HepG2 (cell line): ENCODE measurements around the gene SMIM29. TPM values are rescaled to one million over a fixed set of nuclear protein-coding genes. Genes with fewer than 3 reads are reported as not detected.
A peak's percentile ranks its signal among the peaks of the same experiment; 100 is the strongest.

Experiments
- ATAC-seq: fragments of 200-7000 bp; cut with Tn5 transposase; 3 replicates; pipeline ENCODE4 v1.9.1; 2020; ENCODE audit warnings: mild to moderate bottlenecking, moderate library complexity
- BruUV-seq: library from RNA; stranded (reverse); fragments of 400-500 nt; replicated peaks from 2 replicates; lab custom pipeline; 2021; lab: Mats Ljungman, UMichigan
- CTCF ChIA-PET: fragments of 300-600 bp; formaldehyde crosslinking; extraction: SDS; loops from one replicate; lab custom pipeline; 2021; ENCODE audit warnings: low total read pairs, inconsistent platforms, low intra/inter-chr PET ratio; lab: Yijun Ruan, JAX
- POLR2A ChIA-PET: fragments of 350-600 bp; sonication (Branson Sonifier 250); formaldehyde crosslinking; loops from one replicate; lab custom pipeline; 2020; ENCODE audit warnings: antibody characterized with exemption, inconsistent platforms; lab: Yijun Ruan, JAX
- DNase-seq: peaks from one replicate; pipeline ENCODE4 v3.0.0-alpha.2; 2015; ENCODE audit warnings: low spot score
- FAIRE-seq: peaks from 3 replicates; lab custom pipeline; 2011; peaks lifted over from hg19 to GRCh38; lab: Jason Lieb, UNC
- H2AFZ ChIP-seq: one replicate; pipeline ENCODE4 v1.6.1; 2011; ENCODE audit warnings: low read length, inconsistent platforms
- H3K27ac ChIP-seq: fragments of 300-600 bp; 3 replicates; pipeline ENCODE4 v1.8.0; 2011; ENCODE audit warnings: mixed run types, mild to moderate bottlenecking, mixed read lengths, low read length, inconsistent platforms; ENCODE audit not compliant: insufficient read depth; ENCODE audit errors: extremely low read length
- H3K27me3 ChIP-seq, 2 experiments: fragments of 200-600 bp in 1 of 2; 2 replicates in 1 of 2; 3 replicates in 1 of 2; pipeline versions ENCODE4 v1.6.0 to v1.8.0; 2011; ENCODE audit warnings: low read length in 2 of 2, mild to moderate bottlenecking in 2 of 2, moderate library complexity in 2 of 2, inconsistent platforms in 1 of 2; ENCODE audit not compliant: insufficient read depth in 2 of 2, control insufficient read depth in 1 of 2
- H3K36me3 ChIP-seq, 2 experiments: fragments of 200-600 bp in 1 of 2; replicated peaks in 1 of 2; 2 replicates in 1 of 2; 3 replicates in 1 of 2; pipeline versions ENCODE4 v1.5.1 to v1.8.0; 2011; ENCODE audit warnings: low read length in 2 of 2, inconsistent platforms in 1 of 2; ENCODE audit not compliant: insufficient read depth in 2 of 2, control insufficient read depth in 1 of 2
- H3K4me1 ChIP-seq: 2 replicates; pipeline ENCODE4 v1.5.1; 2012; ENCODE audit warnings: low read length, inconsistent platforms; ENCODE audit not compliant: insufficient read depth
- H3K4me2 ChIP-seq: 2 replicates; pipeline ENCODE4 v1.6.0; 2011; ENCODE audit warnings: low read depth, low read length, inconsistent platforms
- H3K4me3 ChIP-seq, 3 experiments: fragments of 200-600 bp in 1 of 3; sonication (generic), shearing (Covaris generic) in 1 of 3; replicated peaks in 1 of 3; 2 replicates each; pipeline ENCODE4 v1.5.1; 2011 to 2016; ENCODE audit warnings: low read length in 3 of 3, inconsistent platforms in 2 of 3, low read depth in 2 of 3, mild to moderate bottlenecking in 2 of 3, control low read depth in 1 of 3, mixed read lengths in 1 of 3; ENCODE audit not compliant: insufficient read depth in 1 of 3
- H3K79me2 ChIP-seq: one replicate; pipeline ENCODE4 v1.6.1; 2011; ENCODE audit warnings: low read length, inconsistent platforms; ENCODE audit not compliant: insufficient read depth
- H3K9ac ChIP-seq: 2 replicates; pipeline ENCODE4 v1.6.0; 2011; ENCODE audit warnings: mild to moderate bottlenecking, low read depth, low read length, inconsistent platforms; ENCODE audit not compliant: insufficient read depth
- H3K9me3 ChIP-seq: 2 replicates; pipeline ENCODE4 v1.5.1; 2012; ENCODE audit warnings: mild to moderate bottlenecking, low read length
- H4K20me1 ChIP-seq: 2 replicates; pipeline ENCODE4 v1.6.0; 2011; ENCODE audit warnings: inconsistent platforms, mild to moderate bottlenecking, low read length, moderate library complexity; ENCODE audit not compliant: insufficient read depth
- ARNT ChIP-seq: fragments of 450-650 bp; IDR thresholded peaks from 2 replicates; pipeline ENCODE4 v1.6.1; 2017
- DNMT1 ChIP-seq: sonication (generic); formaldehyde crosslinking; IDR thresholded peaks from 2 replicates; pipeline ENCODE4 v1.5.1; 2020; ENCODE audit warnings: mild to moderate bottlenecking, missing genetic modification reagents
- FOXJ3 ChIP-seq: sonication (generic); formaldehyde crosslinking; IDR thresholded peaks from 2 replicates; pipeline ENCODE4 v1.4.0; 2020; ENCODE audit warnings: missing genetic modification reagents, mild to moderate bottlenecking, borderline replicate concordance
- GLI4 ChIP-seq: sonication (generic); formaldehyde crosslinking; IDR thresholded peaks from 2 replicates; pipeline ENCODE4 v1.5.1; 2020; ENCODE audit warnings: missing genetic modification reagents, mild to moderate bottlenecking, moderate library complexity, borderline replicate concordance
- HDAC2 ChIP-seq: sonication (generic); formaldehyde crosslinking; IDR thresholded peaks from 2 replicates; pipeline ENCODE4 v1.4.0; 2020; ENCODE audit warnings: missing genetic modification reagents
- MBNL3 ChIP-seq: fragments of 250-450 bp; sonication (Bioruptor Pico); conservative IDR thresholded peaks from 2 replicates; pipeline ENCODE4 v1.8.0; 2022; ENCODE audit warnings: mild to moderate bottlenecking, inconsistent platforms
- NFE2 ChIP-seq: sonication (generic); formaldehyde crosslinking; IDR thresholded peaks from 2 replicates; pipeline ENCODE4 v1.4.0; 2020; ENCODE audit warnings: missing genetic modification reagents
- SP1 ChIP-seq, 2 experiments: fragments of 450-650 bp in 1 of 2; sonication (generic) in 1 of 2; formaldehyde crosslinking in 1 of 2; IDR thresholded peaks; 2 replicates each; pipeline versions ENCODE4 v1.4.0 to v1.6.1; 2016 to 2020; ENCODE audit warnings: missing genetic modification reagents in 1 of 2
- SRSF4 ChIP-seq: fragments of 200-400 bp; formaldehyde crosslinking; IDR thresholded peaks from one replicate; pipeline ENCODE4 v1.6.1; 2018; ENCODE audit warnings: mild to moderate bottlenecking, low read depth, low read length, moderate library complexity; ENCODE audit not compliant: poor library complexity, severe bottlenecking
- ZEB1 ChIP-seq: IDR thresholded peaks from 2 replicates; pipeline ENCODE4 v1.6.1; 2012; ENCODE audit warnings: mild to moderate bottlenecking, low read depth, inconsistent platforms; ENCODE audit not compliant: insufficient replicate concordance
- ZMYM2 ChIP-seq: sonication (generic); formaldehyde crosslinking; IDR thresholded peaks from 2 replicates; pipeline ENCODE4 v1.8.0; 2022; ENCODE audit warnings: mild to moderate bottlenecking, missing genetic modification reagents
- ZMYM4 ChIP-seq: sonication (generic); formaldehyde crosslinking; IDR thresholded peaks from 2 replicates; pipeline ENCODE4 v1.8.1; 2023; ENCODE audit warnings: mild to moderate bottlenecking, missing genetic modification reagents
- ZNF17 ChIP-seq: sonication (generic); formaldehyde crosslinking; IDR thresholded peaks from 2 replicates; pipeline ENCODE4 v1.5.0; 2020; ENCODE audit warnings: mild to moderate bottlenecking, missing genetic modification reagents
- ZNF329 ChIP-seq: sonication (generic); formaldehyde crosslinking; IDR thresholded peaks from 2 replicates; pipeline ENCODE4 v1.9.0; 2021; ENCODE audit warnings: low read depth, mild to moderate bottlenecking, missing genetic modification reagents
- ZNF382 ChIP-seq: sonication (generic); formaldehyde crosslinking; IDR thresholded peaks from 2 replicates; pipeline ENCODE4 v1.5.0; 2020; ENCODE audit warnings: missing genetic modification reagents, mild to moderate bottlenecking, borderline replicate concordance
- ZNF572 ChIP-seq: sonication (generic); formaldehyde crosslinking; IDR thresholded peaks from 2 replicates; pipeline ENCODE4 v1.5.1; 2020; ENCODE audit warnings: mild to moderate bottlenecking, missing genetic modification reagents
- ZNF75D ChIP-seq: sonication (generic); formaldehyde crosslinking; IDR thresholded peaks from 2 replicates; pipeline ENCODE4 v1.8.1; 2023; ENCODE audit warnings: missing genetic modification reagents, mild to moderate bottlenecking, borderline replicate concordance
- WGBS: methylation state at CpG from one replicate; pipeline ENCODE4 v1.1.6; 2017; ENCODE audit warnings: low lambda C conversion rate; 5-methylcytosine and 5-hydroxymethylcytosine counted together
- in situ Hi-C: cut with HindIII; loops from 2 replicates; pipeline ENCODE4 v1.10.0; 2017; ENCODE audit warnings: low pct_unique_long_range_greater_than_20kb; ENCODE audit not compliant: extremely low pct_ligation_motif_present
- intact Hi-C: fragments of 100-400 bp; cut with micrococcal nuclease; formaldehyde crosslinking; loops from one replicate; pipeline ENCODE4 v1.10.0; 2022; ENCODE audit not compliant: unreplicated experiment
- polyA plus RNA-seq, 8 experiments: library from polyadenylated mRNA; depleted of rRNA in 3 of 8; stranded (reverse) in 7 of 8; unstranded in 1 of 8; fragments of >200 nt; fragmentation: Illumina TruSeq in 4 of 8; extraction: Trizol in 4 of 8; gene quantifications; 2 replicates each; pipeline versions ENCODE4 v1.2.1 to v1.2.3, GENCODE V29; 2011 to 2016; ENCODE audit warnings: low read depth in 4 of 8, missing spikeins in 1 of 8, mixed read lengths in 1 of 8; ENCODE audit not compliant: insufficient read depth in 1 of 8
- total RNA-seq, 5 experiments: library from RNA; depleted of rRNA; stranded (reverse); fragments of >200 nt; fragmentation: Illumina TruSeq; extraction: Trizol; gene quantifications; 2 replicates each; pipeline ENCODE4 v1.2.3, GENCODE V29; 2016; ENCODE audit warnings: low read depth in 1 of 5
- TF ChIP-seq, protein P1 (sequence below): IDR thresholded peaks from 2 replicates; pipeline ENCODE4 v1.6.1; 2016; ENCODE audit warnings: missing compliant biosample characterization, missing genetic modification reagents, borderline replicate concordance
- TF ChIP-seq, protein P2 (sequence below): sonication (generic); formaldehyde crosslinking; IDR thresholded peaks from 2 replicates; pipeline ENCODE4 v1.4.0; 2020; ENCODE audit warnings: mild to moderate bottlenecking, missing genetic modification reagents

Gene SMIM29
- total and polyA plus RNA-seq, 2 of the 13 experiments (the other 11 are each of a cell fraction or from before 2014, with no cell fraction given): 8.8 to 15.3 TPM

DNA sequence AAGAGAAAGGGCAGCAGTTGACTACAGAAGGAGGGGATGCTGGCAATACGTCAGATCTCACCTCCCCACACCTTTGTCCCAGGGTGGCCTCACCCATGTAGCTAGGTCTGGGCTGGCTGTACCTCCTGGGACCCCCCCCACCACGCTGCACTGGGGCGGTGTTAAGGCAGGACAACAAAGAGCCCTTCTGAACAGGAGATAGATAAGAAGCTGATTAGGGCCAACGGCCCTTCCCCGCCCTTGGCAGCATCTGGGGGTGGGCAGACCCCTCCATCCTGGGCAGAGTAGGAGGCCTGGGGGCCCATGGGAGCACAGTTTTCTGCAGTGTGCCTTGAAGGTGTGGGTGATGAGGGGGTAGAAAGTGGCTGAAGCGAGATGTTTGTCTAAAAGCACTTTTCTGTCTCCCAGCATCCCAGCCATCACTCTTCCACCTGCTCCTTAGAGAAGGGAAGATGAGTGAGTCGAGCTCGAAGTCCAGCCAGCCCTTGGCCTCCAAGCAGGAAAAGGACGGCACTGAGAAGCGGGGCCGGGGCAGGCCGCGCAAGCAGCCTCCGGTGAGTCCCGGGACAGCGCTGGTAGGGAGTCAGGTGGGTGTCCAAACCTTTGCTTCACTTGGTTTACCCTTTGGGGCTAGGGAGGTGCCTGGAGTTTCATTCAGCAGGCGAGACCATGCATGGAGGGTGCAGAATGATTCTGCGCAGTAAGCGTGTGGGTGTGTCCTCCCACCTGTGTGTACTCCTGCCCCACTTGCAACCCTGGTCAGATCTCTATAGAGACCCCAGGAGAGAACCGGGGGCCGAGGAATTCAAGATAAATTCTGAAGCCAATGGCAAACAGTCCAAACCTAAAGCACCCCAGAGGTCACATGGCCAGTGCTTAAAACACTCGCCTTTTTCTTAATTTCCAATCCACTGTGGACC, 8.2 kb downstream of the SMIM29 start (continued):
- TF ChIP-seq, protein P1, sequence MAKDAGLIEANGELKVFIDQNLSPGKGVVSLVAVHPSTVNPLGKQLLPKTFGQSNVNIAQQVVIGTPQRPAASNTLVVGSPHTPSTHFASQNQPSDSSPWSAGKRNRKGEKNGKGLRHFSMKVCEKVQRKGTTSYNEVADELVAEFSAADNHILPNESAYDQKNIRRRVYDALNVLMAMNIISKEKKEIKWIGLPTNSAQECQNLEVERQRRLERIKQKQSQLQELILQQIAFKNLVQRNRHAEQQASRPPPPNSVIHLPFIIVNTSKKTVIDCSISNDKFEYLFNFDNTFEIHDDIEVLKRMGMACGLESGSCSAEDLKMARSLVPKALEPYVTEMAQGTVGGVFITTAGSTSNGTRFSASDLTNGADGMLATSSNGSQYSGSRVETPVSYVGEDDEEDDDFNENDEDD (CRISPR knock-in tag): no peak
- TF ChIP-seq ZNF572 (CRISPR knock-in tag): no peak
- TF ChIP-seq GLI4 (CRISPR knock-in tag): no peak
- TF ChIP-seq, all 625 proteins: peak for 3

DNA sequence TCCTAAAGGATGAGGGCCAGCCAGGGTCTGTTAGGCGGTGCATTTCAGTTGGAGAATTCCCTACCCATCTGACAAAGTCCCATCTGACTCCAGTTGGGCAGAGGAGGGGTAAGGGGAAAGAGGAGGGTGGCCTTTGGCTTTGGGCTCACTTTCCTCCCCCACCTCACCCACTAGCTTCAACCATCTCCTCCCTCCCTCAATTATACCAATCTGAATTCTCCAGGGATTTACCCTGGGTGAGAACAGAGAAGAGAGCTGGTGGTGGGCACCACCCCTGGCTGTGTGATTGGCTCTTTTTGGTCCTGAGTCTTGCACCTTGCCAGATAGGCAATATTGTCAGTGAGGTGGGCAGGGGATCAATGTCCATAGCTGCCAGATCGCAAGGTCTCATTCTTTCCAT, 8.9 kb downstream of the SMIM29 start:
- Histone ChIP-seq H3K27ac (no peak overlapping the region), H3K4me1 (peaks cover 58% of the 10 kb centered on the region), H4K20me1 (no peaks in the 10 kb centered on the region), H3K9me3 (no peaks in the 10 kb centered on the region), H2AFZ (no peak overlapping the region), H3K36me3 (peaks cover 22 to 45% of the 10 kb centered on the region in 2 experiments; a peak in 4 of 5 replicates), H3K4me3 (no peak overlapping the region), H3K79me2 (peaks cover 25% of the 10 kb centered on the region), H3K27me3 (no peaks in the 10 kb centered on the region), H3K4me2 (no peak overlapping the region), H3K9ac (no peak overlapping the region)
- FAIRE-seq (no peak), ATAC-seq (no peak), DNase-seq (no peak)
- no peak for TF ChIP-seq ZMYM4 (CRISPR knock-in tag)
- no peak for TF ChIP-seq MBNL3
- no peak for TF ChIP-seq ZEB1
- TF ChIP-seq ZMYM2 (CRISPR knock-in tag): no peak
- no peak for TF ChIP-seq ARNT
- TF ChIP-seq, protein P2, sequence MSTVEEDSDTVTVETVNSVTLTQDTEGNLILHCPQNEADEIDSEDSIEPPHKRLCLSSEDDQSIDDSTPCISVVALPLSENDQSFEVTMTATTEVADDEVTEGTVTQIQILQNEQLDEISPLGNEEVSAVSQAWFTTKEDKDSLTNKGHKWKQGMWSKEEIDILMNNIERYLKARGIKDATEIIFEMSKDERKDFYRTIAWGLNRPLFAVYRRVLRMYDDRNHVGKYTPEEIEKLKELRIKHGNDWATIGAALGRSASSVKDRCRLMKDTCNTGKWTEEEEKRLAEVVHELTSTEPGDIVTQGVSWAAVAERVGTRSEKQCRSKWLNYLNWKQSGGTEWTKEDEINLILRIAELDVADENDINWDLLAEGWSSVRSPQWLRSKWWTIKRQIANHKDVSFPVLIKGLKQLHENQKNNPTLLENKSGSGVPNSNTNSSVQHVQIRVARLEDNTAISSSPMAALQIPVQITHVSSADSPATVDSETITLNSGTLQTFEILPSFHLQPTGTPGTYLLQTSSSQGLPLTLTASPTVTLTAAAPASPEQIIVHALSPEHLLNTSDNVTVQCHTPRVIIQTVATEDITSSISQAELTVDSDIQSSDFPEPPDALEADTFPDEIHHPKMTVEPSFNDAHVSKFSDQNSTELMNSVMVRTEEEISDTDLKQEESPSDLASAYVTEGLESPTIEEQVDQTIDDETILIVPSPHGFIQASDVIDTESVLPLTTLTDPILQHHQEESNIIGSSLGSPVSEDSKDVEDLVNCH (CRISPR knock-in tag): no peak
- no peak for TF ChIP-seq SRSF4
- no peak for TF ChIP-seq HDAC2 (CRISPR knock-in tag)
- TF ChIP-seq DNMT1 (CRISPR knock-in tag): no peak
- no peak for TF ChIP-seq FOXJ3 (CRISPR knock-in tag)
- no peak for TF ChIP-seq SP1 (IDR thresholded peaks at IDR 0.05)
- TF ChIP-seq SP1 (CRISPR knock-in tag; IDR thresholded peaks at IDR 0.05): no peak
- TF ChIP-seq ZNF329: no peak
- TF ChIP-seq ZNF17: no peak
- TF ChIP-seq ZNF75D (CRISPR knock-in tag): peak; percentile 72; the same call in 1 of the 2 replicates
- no peak for TF ChIP-seq NFE2 (CRISPR knock-in tag)
- TF ChIP-seq ZNF382 (CRISPR knock-in tag): 0 out of 2 replicates have a peak, but pooled peaks have one; percentile 49
- ChIA-PET CTCF (no interaction called here), POLR2A (no interaction called here)
- WGBS: 96% methylated on average over 2 of the region's 2 CpGs
- in situ Hi-C loops (loop anchor here (25.0 kb wide), 1 partner anchor 372 kb away; no protein-coding TSS in a partner anchor), intact Hi-C loops (no loop called here)
- BruUV-seq: no TSS peak
